Right renal pelvis (tissue), 4 donors: ENCODE data around the gene P3R3URF. TPM values are rescaled to one million over a fixed set of nuclear protein-coding genes. Genes with fewer than 3 reads are reported as not detected.

Source experiments
- DNase-seq, 4 donors: peaks; one replicate each; pipeline ENCODE4 v3.0.0-alpha.2; 2013; ENCODE audit warnings: low read depth in 4 of 4, low spot score in 3 of 4, missing footprints in 1 of 4
- polyA plus RNA-seq, 4 donors: library from polyadenylated mRNA; unstranded; fragments of 120-200 nt; gene quantifications; one replicate each; pipeline ENCODE4 v1.2.1, GENCODE V29; 2013; ENCODE audit not compliant: insufficient read length in 4 of 4

Gene P3R3URF
- polyA plus RNA-seq, 4 donors: not detected

- DNase-seq: no peak
Observed at GRCh38 chr1:46174448-46175231, 1.6 kb downstream of the P3R3URF start, which contains the start of gene TSPAN1. TSPAN1 (plus strand) TSS chr1:46175087; CDS start chr1:46181108, 6,021 bp downstream.

GRCh38 chr1:46173361-46173856 is 2.9 kb downstream of the P3R3URF start:
- DNase-seq: no peak

- no peak for DNase-seq
Observed at GRCh38 chr1:46172321-46172720, 4.0 kb downstream of the P3R3URF start.

GRCh38 chr1:46171871-46172270 is 4.4 kb downstream of the P3R3URF start:
- DNase-seq: no peak

GRCh38 chr1:46171351-46171750 is 4.9 kb downstream of the P3R3URF start:
- DNase-seq: no peak

- no peak for DNase-seq
Observed at GRCh38 chr1:46169811-46170454, 6.4 kb downstream of the P3R3URF start.

GRCh38 chr1:46168477-46168876 is 7.8 kb downstream of the P3R3URF start:
- DNase-seq: no peak

GRCh38 chr1:46166521-46167462 is 9.5 kb downstream of the P3R3URF start:
- no peak for DNase-seq

- no peak for DNase-seq
Observed at GRCh38 chr1:46160212-46160611, 16.1 kb downstream of the P3R3URF start.

- DNase-seq: no peak
Observed at GRCh38 chr1:46159516-46159915, 16.8 kb downstream of the P3R3URF start.

- no peak for DNase-seq
Observed at GRCh38 chr1:46158312-46159281, 17.7 kb downstream of the P3R3URF start.

GRCh38 chr1:46157916-46158311 is 18.4 kb downstream of the P3R3URF start:
- DNase-seq: no peak

- no peak for DNase-seq
Observed at GRCh38 chr1:46153732-46154131, 22.6 kb downstream of the P3R3URF start.

GRCh38 chr1:46153228-46153627 is 23.1 kb downstream of the P3R3URF start:
- no peak for DNase-seq

GRCh38 chr1:46152016-46152415 is 24.3 kb downstream of the P3R3URF start:
- no peak for DNase-seq

GRCh38 chr1:46150085-46150484 is 26.2 kb downstream of the P3R3URF start:
- DNase-seq: no peak

GRCh38 chr1:46148318-46148717 is 28.0 kb downstream of the P3R3URF start:
- no peak for DNase-seq

- DNase-seq: no peak
Observed at GRCh38 chr1:46137916-46138315, 38.4 kb downstream of the P3R3URF start.

GRCh38 chr1:46136711-46137110 is 39.6 kb downstream of the P3R3URF start:
- DNase-seq: no peak
